GM12878 (cell line): Measurements from ENCODE around the gene CD164. TPM values are rescaled to one million over a fixed set of nuclear protein-coding genes. Genes with fewer than 3 reads are reported as not detected.

Experiments
- ATAC-seq: fragments of 200-7000 bp; cut with Tn5 transposase; 3 replicates; pipeline ENCODE4 v1.9.1; 2020; ENCODE audit warnings: mild to moderate bottlenecking, moderate library complexity
- BruUV-seq: library from RNA; stranded (reverse); fragments of 400-500 nt; replicated peaks from 2 replicates; lab custom pipeline; 2021; lab: Mats Ljungman, UMichigan
- CTCF ChIA-PET: fragments of 300-600 bp; sonication (Branson Sonifier 250); formaldehyde crosslinking; extraction: SDS; loops from one replicate; lab custom pipeline; 2021; ENCODE audit warnings: inconsistent platforms; lab: Yijun Ruan, JAX
- POLR2A ChIA-PET: fragments of 350-600 bp; formaldehyde crosslinking; extraction: SDS; loops from one replicate; lab custom pipeline; 2021; ENCODE audit warnings: inconsistent platforms; lab: Charles Lee
- RAD21 ChIA-PET: fragments of 300-600 bp; sonication (Branson Sonifier 250); formaldehyde crosslinking; loops from one replicate; lab custom pipeline; 2023; ENCODE audit warnings: antibody characterized with exemption; ENCODE audit not compliant: unreplicated experiment; lab: Charles Lee
- SMC1A ChIA-PET: fragments of 300-600 bp; sonication (Branson Sonifier 250); formaldehyde crosslinking; loops from one replicate; lab custom pipeline; 2023; ENCODE audit not compliant: unreplicated experiment, uncharacterized antibody; lab: Charles Lee
- DNase-seq: peaks from one replicate; pipeline ENCODE4 v3.0.0-alpha.2; 2011; ENCODE audit warnings: low read depth, low spot score
- FAIRE-seq: peaks from 3 replicates; lab custom pipeline; 2011; peaks lifted over from hg19 to GRCh38; lab: Jason Lieb, UNC
- H2AFZ ChIP-seq: 2 replicates; pipeline ENCODE4 v1.6.0; 2011; ENCODE audit warnings: low read depth, low read length, control low read depth; ENCODE audit not compliant: control insufficient read depth
- H3K27ac ChIP-seq: 2 replicates; pipeline ENCODE4 v1.5.1; 2011; ENCODE audit warnings: control low read depth; ENCODE audit not compliant: control insufficient read depth, insufficient read depth
- H3K27me3 ChIP-seq, 2 experiments: replicated peaks in 1 of 2; 2 replicates each; pipeline versions ENCODE4 v1.6.0 to v1.6.1; 2011; ENCODE audit warnings: low read length in 1 of 2; ENCODE audit not compliant: control insufficient read depth in 2 of 2, insufficient read depth in 2 of 2
- H3K36me3 ChIP-seq, 2 experiments: 2 replicates each; pipeline ENCODE4 v1.5.1; 2011; ENCODE audit warnings: low read length in 1 of 2; ENCODE audit not compliant: control insufficient read depth in 2 of 2, insufficient read depth in 2 of 2
- H3K4me1 ChIP-seq: 2 replicates; pipeline ENCODE4 v1.6.1; 2011; ENCODE audit warnings: mild to moderate bottlenecking, low read length, moderate library complexity, mixed read lengths; ENCODE audit not compliant: control insufficient read depth, insufficient read depth
- H3K4me2 ChIP-seq: 2 replicates; pipeline ENCODE4 v1.6.0; 2011; ENCODE audit warnings: control low read depth; ENCODE audit not compliant: control insufficient read depth, insufficient read depth
- H3K4me3 ChIP-seq: fragments of 200-600 bp; sonication (generic); 2 replicates; pipeline ENCODE4 v1.5.1; 2016
- H3K79me2 ChIP-seq: 2 replicates; pipeline ENCODE4 v1.6.0; 2011; ENCODE audit warnings: low read length; ENCODE audit not compliant: control insufficient read depth, insufficient read depth
- H3K9ac ChIP-seq: 2 replicates; pipeline ENCODE4 v1.8.0; 2011; ENCODE audit warnings: low read length, control low read depth, mixed read lengths; ENCODE audit not compliant: control insufficient read depth, insufficient read depth
- H3K9me3 ChIP-seq: replicated peaks from 3 replicates; pipeline ENCODE4 v1.5.1; 2011; ENCODE audit warnings: mild to moderate bottlenecking, low read length; ENCODE audit not compliant: control insufficient read depth, insufficient read depth
- H4K20me1 ChIP-seq: 2 replicates; pipeline ENCODE4 v1.6.0; 2011; ENCODE audit not compliant: control insufficient read depth, insufficient read depth
- CHD1 ChIP-seq: IDR thresholded peaks from 2 replicates; pipeline ENCODE4 v1.6.1; 2012; ENCODE audit warnings: low read depth, low read length, improper control_type of control experiment
- MAX ChIP-seq: IDR thresholded peaks from 2 replicates; pipeline ENCODE4 v1.6.1; 2012; ENCODE audit warnings: low read depth, low read length, improper control_type of control experiment
- MYC ChIP-seq: IDR thresholded peaks from 2 replicates; pipeline ENCODE4 v1.6.1; 2011; ENCODE audit warnings: mild to moderate bottlenecking, low read length, moderate library complexity, inconsistent platforms; ENCODE audit not compliant: insufficient read depth, insufficient replicate concordance, insufficient read length, severe bottlenecking
- NFYB ChIP-seq: IDR thresholded peaks from 2 replicates; pipeline ENCODE4 v1.6.1; 2011; ENCODE audit warnings: low read depth, mild to moderate bottlenecking, low read length, improper control_type of control experiment, moderate library complexity; ENCODE audit not compliant: insufficient read depth
- NR2F1 ChIP-seq: fragments of 450-650 bp; conservative IDR thresholded peaks from 2 replicates; pipeline ENCODE4 v1.6.1; 2017; ENCODE audit warnings: mild to moderate bottlenecking
- POLR2AphosphoS2 ChIP-seq: IDR thresholded peaks from 2 replicates; pipeline ENCODE4 v1.6.1; 2011; ENCODE audit warnings: low read depth, mild to moderate bottlenecking, low read length, improper control_type of control experiment, moderate library complexity
- POLR2AphosphoS5 ChIP-seq: IDR thresholded peaks from 2 replicates; pipeline ENCODE4 v1.6.1; 2011; ENCODE audit warnings: mild to moderate bottlenecking, low read length, inconsistent platforms
- RBBP5 ChIP-seq: fragments of 200-600 bp; sonication (generic); conservative IDR thresholded peaks from 2 replicates; pipeline ENCODE4 v1.6.1; 2016
- SPI1 ChIP-seq: IDR thresholded peaks from 2 replicates; pipeline ENCODE4 v1.6.1; 2011; ENCODE audit warnings: low read depth, mild to moderate bottlenecking, low read length, moderate library complexity, borderline replicate concordance; ENCODE audit not compliant: insufficient read depth
- SRF ChIP-seq, 2 experiments: IDR thresholded peaks; 2 replicates each; pipeline ENCODE4 v1.6.1; 2011; ENCODE audit warnings: low read depth in 2 of 2, low read length in 2 of 2, mild to moderate bottlenecking in 1 of 2, moderate library complexity in 1 of 2
- TCF7 ChIP-seq: IDR thresholded peaks from 2 replicates; pipeline ENCODE4 v1.6.1; 2014; ENCODE audit warnings: antibody characterized with exemption, borderline replicate concordance
- ZBTB33 ChIP-seq: fragments of 450-650 bp; IDR thresholded peaks from 2 replicates; pipeline ENCODE4 v1.6.1; 2017; ENCODE audit warnings: mild to moderate bottlenecking
- ZNF207 ChIP-seq: fragments of 450-650 bp; IDR thresholded peaks from 2 replicates; pipeline ENCODE4 v1.6.1; 2014; ENCODE audit warnings: antibody characterized with exemption, mild to moderate bottlenecking, borderline replicate concordance
- ZNF592 ChIP-seq: fragments of 450-650 bp; IDR thresholded peaks from 2 replicates; pipeline ENCODE4 v1.6.1; 2017; ENCODE audit warnings: mild to moderate bottlenecking, moderate library complexity
- WGBS: methylation state at CpG from one replicate; pipeline ENCODE4 v1.1.6; 2016; ENCODE audit warnings: low lambda C conversion rate; ENCODE audit not compliant: insufficient replicate concordance, insufficient coverage; ENCODE audit errors: missing lambda C conversion rate; 5-methylcytosine and 5-hydroxymethylcytosine counted together
- in situ Hi-C: fragments of 300-500 bp; cut with MboI; formaldehyde crosslinking; loops from 9 replicates; pipeline ENCODE4 v1.14.3; 2018; ENCODE audit warnings: mixed read lengths
- intact Hi-C: fragments of 100-400 bp; cut with micrococcal nuclease; formaldehyde crosslinking; loops from one replicate; pipeline ENCODE4 v1.14.2; 2022; ENCODE audit not compliant: unreplicated experiment
- polyA plus RNA-seq, 11 experiments: library from polyadenylated mRNA; depleted of rRNA in 4 of 11; unstranded in 6 of 11; stranded (reverse) in 5 of 11; fragments of >200 nt; fragmentation: Nextera tagmentation in 4 of 11; fragmentation: Illumina TruSeq in 1 of 11; extraction: Ambion mirVana in 4 of 11; extraction: Trizol in 1 of 11; gene quantifications; 1 replicate in 1 of 11; 2 replicates in 10 of 11; pipeline versions ENCODE4 v1.2.1 to v1.2.3, GENCODE V29; 2011 to 2016; ENCODE audit warnings: inconsistent platforms in 2 of 11, missing spikeins in 2 of 11, low read depth in 1 of 11
- total RNA-seq, 4 experiments: library from RNA; depleted of rRNA in 3 of 4; stranded (reverse); fragments of >200 nt in 3 of 4; fragmentation: Illumina TruSeq in 1 of 4; extraction: Trizol in 1 of 4; gene quantifications; 2 replicates each; pipeline versions ENCODE4 v1.2.1 to v1.2.3, GENCODE V29; 2013 to 2021
- TF ChIP-seq, protein P1 (sequence below), 3 experiments: IDR thresholded peaks in 2 of 3; conservative IDR thresholded peaks in 1 of 3; 2 replicates each; pipeline ENCODE4 v1.5.1; 2011; ENCODE audit warnings: low read depth in 3 of 3, low read length in 3 of 3, mild to moderate bottlenecking in 3 of 3, control low read depth in 2 of 3, moderate library complexity in 2 of 3, inconsistent platforms in 1 of 3, mixed read lengths in 1 of 3; ENCODE audit not compliant: control insufficient read depth in 2 of 3, insufficient read depth in 1 of 3; ENCODE audit errors: extremely low read depth in 1 of 3

CD164 gene
- total and polyA plus RNA-seq, 10 of the 15 experiments (the other 5 are each of a cell fraction or from before 2014, with no cell fraction given), result 145 to 447 (median 211) TPM

DNA sequence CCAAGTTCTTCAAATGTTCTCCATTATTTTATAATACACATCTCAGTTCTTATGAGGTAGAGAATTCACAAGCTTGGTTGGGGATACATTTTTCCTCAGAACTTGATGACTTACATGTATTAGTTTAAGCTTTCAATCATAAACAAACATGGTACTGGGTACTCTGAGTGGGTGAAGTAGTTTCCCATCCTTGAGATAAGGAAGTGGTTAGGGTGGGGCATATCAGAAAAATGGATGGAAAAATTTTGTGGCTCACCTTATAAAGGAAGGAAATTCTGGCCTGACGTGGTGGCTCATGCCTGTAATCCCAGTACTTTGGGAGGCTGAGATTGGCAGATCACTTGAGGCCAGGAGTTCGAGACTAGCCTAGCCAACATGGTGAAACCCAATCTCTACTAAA lies 52.0 kb downstream of the CD164 start (continued):
- no peak for TF ChIP-seq ZNF592
- TF ChIP-seq POLR2AphosphoS5, result no peak

GRCh38 chr6:109328629-109329028 lies 53.6 kb downstream of the CD164 start:
- H3K9ac ChIP-seq, result no peak overlapping the region
- no peaks in the 10 kb centered on the region for H4K20me1 ChIP-seq
- in situ Hi-C loops, result no loop called here
- RAD21 ChIA-PET, result no interaction called here
- no peaks in the 10 kb centered on the region for H3K36me3 ChIP-seq
- H3K27ac ChIP-seq, result no peak overlapping the region
- intact Hi-C loops, result no loop called here
- no peak overlapping the region for H3K4me3 ChIP-seq
- CTCF ChIA-PET, result interaction anchor here (0.5 to 1.5 kb wide), 3 partner anchors 25 to 123 kb away, joined by 3 to 4 read pairs (median 3); no protein-coding TSS in a partner anchor
- no peaks in the 10 kb centered on the region for H3K9me3 ChIP-seq
- SMC1A ChIA-PET, result no interaction called here
- DNase-seq (no peak), ATAC-seq (no peak), FAIRE-seq (no peak)
- H3K27me3 ChIP-seq, result no peaks in the 10 kb centered on the region
- H3K79me2 ChIP-seq, result no peaks in the 10 kb centered on the region
- 44% methylated on average over 4 of the region's 4 CpGs for WGBS
- H3K4me2 ChIP-seq, result no peak overlapping the region
- POLR2A ChIA-PET, result no interaction called here
- H3K4me1 ChIP-seq, result no peaks in the 10 kb centered on the region
- no TSS peak for BruUV-seq
- H2AFZ ChIP-seq, result no peak overlapping the region
- TF ChIP-seq RBBP5, result no peak
- no peak for TF ChIP-seq SPI1
- TF ChIP-seq NR2F1, result no peak
- no peak for TF ChIP-seq ZBTB33
- TF ChIP-seq CHD1, result no peak
- TF ChIP-seq NFYB, result no peak
- TF ChIP-seq MYC, result no peak
- TF ChIP-seq ZNF207, result no peak
- no peak for TF ChIP-seq MAX
- no peak for TF ChIP-seq POLR2AphosphoS2
- no peak for TF ChIP-seq SRF (IDR thresholded peaks at IDR 0.05; ENCODE audit: low read depth in 2 of 2, low read length in 2 of 2)
- TF ChIP-seq, protein P1, sequence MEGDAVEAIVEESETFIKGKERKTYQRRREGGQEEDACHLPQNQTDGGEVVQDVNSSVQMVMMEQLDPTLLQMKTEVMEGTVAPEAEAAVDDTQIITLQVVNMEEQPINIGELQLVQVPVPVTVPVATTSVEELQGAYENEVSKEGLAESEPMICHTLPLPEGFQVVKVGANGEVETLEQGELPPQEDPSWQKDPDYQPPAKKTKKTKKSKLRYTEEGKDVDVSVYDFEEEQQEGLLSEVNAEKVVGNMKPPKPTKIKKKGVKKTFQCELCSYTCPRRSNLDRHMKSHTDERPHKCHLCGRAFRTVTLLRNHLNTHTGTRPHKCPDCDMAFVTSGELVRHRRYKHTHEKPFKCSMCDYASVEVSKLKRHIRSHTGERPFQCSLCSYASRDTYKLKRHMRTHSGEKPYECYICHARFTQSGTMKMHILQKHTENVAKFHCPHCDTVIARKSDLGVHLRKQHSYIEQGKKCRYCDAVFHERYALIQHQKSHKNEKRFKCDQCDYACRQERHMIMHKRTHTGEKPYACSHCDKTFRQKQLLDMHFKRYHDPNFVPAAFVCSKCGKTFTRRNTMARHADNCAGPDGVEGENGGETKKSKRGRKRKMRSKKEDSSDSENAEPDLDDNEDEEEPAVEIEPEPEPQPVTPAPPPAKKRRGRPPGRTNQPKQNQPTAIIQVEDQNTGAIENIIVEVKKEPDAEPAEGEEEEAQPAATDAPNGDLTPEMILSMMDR (IDR thresholded peaks at IDR 0.05 in 2 of 3, conservative IDR thresholded peaks at IDR 0.05 in 1 of 3; ENCODE audit: control insufficient read depth in 2 of 3, extremely low read depth in 1 of 3, insufficient read depth in 1 of 3, low read depth in 3 of 3, low read length in 3 of 3), result no peak
- no peak for TF ChIP-seq TCF7
